K562 (cell line): ENCODE data around the gene SORCS2. TPM values are rescaled to one million over a fixed set of nuclear protein-coding genes. Genes with fewer than 3 reads are reported as not detected.

Experiments
- ATAC-seq: fragments of 200-7000 bp; cut with Tn5 transposase; 3 replicates; pipeline ENCODE4 v1.9.1; 2020; ENCODE audit warnings: moderate library complexity
- BruUV-seq: library from RNA; stranded (reverse); fragments of 400-500 nt; replicated peaks from 2 replicates; lab custom pipeline; 2021; lab: Mats Ljungman, UMichigan
- CTCF ChIA-PET: fragments of 300-600 bp; formaldehyde crosslinking; extraction: SDS; loops from one replicate; lab custom pipeline; 2021; ENCODE audit warnings: low intra/inter-chr PET ratio; lab: Yijun Ruan, JAX
- POLR2A ChIA-PET: fragments of 300-600, 350-650 bp; sonication (Branson Sonifier 250); formaldehyde crosslinking; extraction: SDS; loops from one replicate; lab custom pipeline; 2021; ENCODE audit warnings: antibody characterized with exemption, inconsistent platforms; lab: Yijun Ruan, JAX
- DNase-seq, 4 experiments: peaks; one replicate each; pipeline versions ENCODE4 v3.0.0 to v3.0.0-alpha.2; 2011 to 2018; ENCODE audit warnings: low spot score in 3 of 4, mixed read lengths in 3 of 4; ENCODE audit errors: extremely low read depth in 1 of 4
- FAIRE-seq: peaks from 2 replicates; lab custom pipeline; 2011; peaks lifted over from hg19 to GRCh38; lab: Jason Lieb, UNC
- H2AFZ ChIP-seq: 2 replicates; pipeline ENCODE4 v1.6.0; 2011; ENCODE audit warnings: low read depth, low read length, control low read depth, inconsistent platforms
- H3K27ac ChIP-seq: fragments of 200-600 bp; 3 replicates; pipeline ENCODE4 v1.8.0; 2011; ENCODE audit warnings: low read depth, mild to moderate bottlenecking, control low read depth, inconsistent platforms, low read length, moderate library complexity, mixed read lengths; ENCODE audit errors: extremely low read depth
- H3K27me3 ChIP-seq, 2 experiments: fragments of 300-600 bp in 1 of 2; 2 replicates in 1 of 2; 3 replicates in 1 of 2; pipeline versions ENCODE4 v1.6.0 to v1.8.0; 2011; ENCODE audit warnings: inconsistent platforms in 2 of 2, low read length in 2 of 2, mild to moderate bottlenecking in 1 of 2, mixed read lengths in 1 of 2, moderate library complexity in 1 of 2; ENCODE audit not compliant: control insufficient read depth in 2 of 2, insufficient read depth in 2 of 2
- H3K36me3 ChIP-seq: fragments of 300-600 bp; 3 replicates; pipeline ENCODE4 v1.8.0; 2011; ENCODE audit warnings: mild to moderate bottlenecking, low read length, inconsistent platforms; ENCODE audit not compliant: control insufficient read depth, insufficient read depth
- H3K4me1 ChIP-seq, 2 experiments: fragments of 200-600 bp in 1 of 2; replicated peaks in 1 of 2; 2 replicates in 1 of 2; 3 replicates in 1 of 2; pipeline versions ENCODE4 v1.5.1 to v1.8.0; 2011; ENCODE audit warnings: inconsistent platforms in 2 of 2, low read length in 2 of 2, mild to moderate bottlenecking in 1 of 2, mixed read lengths in 1 of 2, moderate library complexity in 1 of 2; ENCODE audit not compliant: control insufficient read depth in 2 of 2, insufficient read depth in 2 of 2
- H3K4me2 ChIP-seq: 2 replicates; pipeline ENCODE4 v1.6.1; 2011; ENCODE audit warnings: low read length, control low read depth, inconsistent platforms, mixed read lengths; ENCODE audit not compliant: insufficient read depth
- H3K4me3 ChIP-seq: fragments of 200-600 bp; sonication (generic), shearing (Covaris generic); 2 replicates; pipeline ENCODE4 v1.5.1; 2016; ENCODE audit warnings: control low read depth, inconsistent platforms
- H3K79me2 ChIP-seq: fragments of 200-600 bp; 3 replicates; pipeline ENCODE4 v1.8.0; 2011; ENCODE audit warnings: low read length, inconsistent platforms; ENCODE audit not compliant: control insufficient read depth, insufficient read depth
- H3K9ac ChIP-seq, 2 experiments: 2 replicates each; pipeline versions ENCODE4 v1.6.0 to v1.6.1; 2011; ENCODE audit warnings: low read depth in 2 of 2, low read length in 2 of 2, control low read depth in 1 of 2, inconsistent platforms in 1 of 2, mild to moderate bottlenecking in 1 of 2, mixed read lengths in 1 of 2; ENCODE audit not compliant: insufficient read depth in 1 of 2
- H3K9me1 ChIP-seq: one replicate; pipeline ENCODE4 v1.6.0; 2011; ENCODE audit warnings: inconsistent platforms, mild to moderate bottlenecking, low read length, moderate library complexity; ENCODE audit not compliant: control insufficient read depth, insufficient read depth
- H3K9me3 ChIP-seq: replicated peaks from 2 replicates; pipeline ENCODE4 v1.5.1; 2011; ENCODE audit warnings: low read depth, low read length, inconsistent platforms; ENCODE audit not compliant: control insufficient read depth, insufficient read depth
- H4K20me1 ChIP-seq: replicated peaks from 2 replicates; pipeline ENCODE4 v1.6.1; 2011; ENCODE audit warnings: low read length, inconsistent platforms, mixed read lengths; ENCODE audit not compliant: control insufficient read depth, insufficient read depth
- CREB1 ChIP-seq, 2 experiments: sonication (generic) in 1 of 2; formaldehyde crosslinking in 1 of 2; IDR thresholded peaks; 2 replicates each; pipeline versions ENCODE4 v1.6.1 to v1.8.0; 2012 to 2022; ENCODE audit warnings: inconsistent platforms in 1 of 2, mild to moderate bottlenecking in 1 of 2, missing genetic modification reagents in 1 of 2, moderate library complexity in 1 of 2
- HDAC1 ChIP-seq, 2 experiments: fragments of 450-650 bp; IDR thresholded peaks; 2 replicates each; pipeline ENCODE4 v1.6.1; 2016 to 2017; ENCODE audit warnings: inconsistent platforms in 1 of 2, mild to moderate bottlenecking in 1 of 2, moderate library complexity in 1 of 2
- WGBS: fragments of 100-300 bp; shearing (Covaris generic); methylation state at CpG from one replicate; pipeline ENCODE4 v1.1.6; 2016; ENCODE audit warnings: low coverage, mixed read lengths; ENCODE audit not compliant: insufficient coverage; ENCODE audit errors: missing lambda C conversion rate; 5-methylcytosine and 5-hydroxymethylcytosine counted together
- in situ Hi-C: fragments of 300-500 bp; cut with MboI; formaldehyde crosslinking; loops from 4 replicates; pipeline ENCODE4 v1.15.0; 2018; ENCODE audit warnings: inconsistent platforms, mixed read lengths
- intact Hi-C: fragments of 100-400 bp; cut with micrococcal nuclease; formaldehyde crosslinking; loops from 2 replicates; pipeline ENCODE4 v1.14.2; 2022
- polyA plus RNA-seq, 8 experiments: library from polyadenylated mRNA; depleted of rRNA in 4 of 8; stranded (reverse) in 5 of 8; unstranded in 3 of 8; fragments of >200 nt; fragmentation: Nextera tagmentation in 2 of 8; fragmentation: Illumina TruSeq in 1 of 8; extraction: Ambion mirVana in 2 of 8; extraction: Trizol in 1 of 8; gene quantifications; 2 replicates each; pipeline versions ENCODE4 v1.2.1 to v1.2.3, GENCODE V29; 2011 to 2014; ENCODE audit warnings: inconsistent platforms in 1 of 8, missing spikeins in 1 of 8
- total RNA-seq, 7 experiments: library from RNA; depleted of rRNA in 6 of 7; stranded (reverse); fragments of >200 nt in 6 of 7; fragmentation: Illumina TruSeq in 2 of 7; extraction: Trizol in 2 of 7; gene quantifications; 2 replicates each; pipeline versions ENCODE4 v1.2.1 to v1.2.3, GENCODE V29; 2011 to 2021; ENCODE audit warnings: low replicate concordance in 1 of 7

Gene SORCS2
- total and polyA plus RNA-seq, 9 of the 15 experiments (the other 6 are each of a cell fraction or from before 2014, with no cell fraction given): not detected

GRCh38 chr4:7304436-7304835 lies 112.1 kb downstream of the SORCS2 start:
- no peaks in the 10 kb centered on the region for H3K4me1 ChIP-seq
- no peak overlapping the region for H3K4me3 ChIP-seq
- no peak overlapping the region for H3K27ac ChIP-seq
- H2AFZ ChIP-seq: no peak overlapping the region
- intact Hi-C loops: no loop called here
- ChIA-PET CTCF (no interaction called here), POLR2A (interaction anchor here (1.6 kb wide), 1 partner anchor 16 kb away, joined by 3 read pairs; no protein-coding TSS in a partner anchor)
- in situ Hi-C loops: no loop called here
- H3K4me2 ChIP-seq: no peak overlapping the region
- H3K9me3 ChIP-seq: no peaks in the 10 kb centered on the region
- FAIRE-seq (no peak), ATAC-seq (no peak), DNase-seq (no peak)
- TF ChIP-seq HDAC1 (IDR thresholded peaks at IDR 0.05): no peak
- H3K36me3 ChIP-seq: no peaks in the 10 kb centered on the region
- no peak overlapping the region for H3K9ac ChIP-seq
- no TSS peak for BruUV-seq
- peaks cover 22 to 77% of the 10 kb centered on the region in 2 experiments for H3K27me3 ChIP-seq
- 0% methylated on average over 10 of the region's 10 CpGs for WGBS
- no peaks in the 10 kb centered on the region for H3K9me1 ChIP-seq
- H4K20me1 ChIP-seq: peaks cover 4% of the 10 kb centered on the region; the same call in 1 of the 2 replicates
- H3K79me2 ChIP-seq: no peaks in the 10 kb centered on the region

GRCh38 chr4:7306021-7306965 lies 114.0 kb downstream of the SORCS2 start:
- H3K9me3 ChIP-seq: no peaks in the 10 kb centered on the region
- DNase-seq (no peak), FAIRE-seq (no peak), ATAC-seq (no peak)
- ChIA-PET POLR2A (no interaction called here), CTCF (no interaction called here)
- H3K27me3 ChIP-seq: peaks cover 13 to 69% of the 10 kb centered on the region in 2 experiments; a peak in 4 of 5 replicates
- TF ChIP-seq CREB1 (IDR thresholded peaks at IDR 0.05) (no peak), CREB1 (CRISPR knock-in tag; IDR thresholded peaks at IDR 0.05) (no peak)
- 2% methylated on average over 19 of the region's 22 CpGs for WGBS
- intact Hi-C loops (no loop called here), in situ Hi-C loops (no loop called here)
- no peaks in the 10 kb centered on the region for H3K9me1 ChIP-seq
- no peak overlapping the region for H3K4me2 ChIP-seq
- H3K27ac ChIP-seq: no peak overlapping the region
- no TSS peak for BruUV-seq
- no peaks in the 10 kb centered on the region; the same call in 1 of the 2 replicates for H4K20me1 ChIP-seq
- H3K79me2 ChIP-seq: no peaks in the 10 kb centered on the region
- no peak overlapping the region for H2AFZ ChIP-seq
- H3K4me1 ChIP-seq: no peaks in the 10 kb centered on the region
- no peak overlapping the region for H3K4me3 ChIP-seq
- no peak overlapping the region for H3K9ac ChIP-seq
- H3K36me3 ChIP-seq: no peaks in the 10 kb centered on the region
